Sciatic nerve (tissue), 2 donors: ENCODE results near the gene GBE1. TPM values are rescaled to one million over a fixed set of nuclear protein-coding genes. Genes with fewer than 3 reads are reported as not detected.

Source experiments
- ATAC-seq: fragments of 200-7000 bp; cut with Tn5 transposase; one replicate; pipeline ENCODE4 v1.9.1; 2020; ENCODE audit warnings: mild to moderate bottlenecking, moderate library complexity
- DNase-seq: peaks from one replicate; pipeline ENCODE4 v3.0.0-alpha.2; 2020; ENCODE audit warnings: low spot score
- intact Hi-C: fragments of 100-400 bp; cut with DNase I; formaldehyde crosslinking; loops from one replicate; pipeline ENCODE4 v1.14.2; 2022
- total RNA-seq: library from RNA; stranded (reverse); fragmentation: NEBNext Ultra II Directional; extraction: Animal tissue kit (Norgen Biotek cat#: 25700); gene quantifications from one replicate; pipeline ENCODE4 v1.2.1, GENCODE V29; 2021
- donor health status: DM: no; HTN: no; CAD: no.
- donor health status: DM: no; HTN: no; CAD: no.

Gene GBE1
- total RNA-seq, 1 donor from 2014 or later: 40.1 TPM

DNA sequence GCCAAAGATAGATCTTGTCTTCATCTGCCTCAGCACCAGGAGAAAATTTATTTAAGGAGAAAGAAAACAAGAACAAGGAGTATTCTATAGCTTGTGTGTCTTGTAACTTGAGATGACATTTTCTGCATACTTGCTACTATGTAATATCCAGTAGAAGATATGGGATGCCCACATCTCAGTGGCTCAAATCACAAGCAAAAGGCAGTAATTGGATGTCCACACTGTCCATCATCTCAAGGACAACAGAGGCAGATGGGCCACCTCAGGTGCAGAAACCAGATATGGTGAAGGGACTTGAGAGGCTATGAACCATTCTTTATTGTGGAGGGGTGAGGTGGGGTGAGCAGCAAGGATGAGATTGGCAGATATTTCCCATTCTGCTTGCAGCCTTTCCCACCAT is 309.0 kb downstream of the GBE1 start:
- DNase-seq (no peak), ATAC-seq (no peak)
- intact Hi-C loops: no loop called here

DNA sequence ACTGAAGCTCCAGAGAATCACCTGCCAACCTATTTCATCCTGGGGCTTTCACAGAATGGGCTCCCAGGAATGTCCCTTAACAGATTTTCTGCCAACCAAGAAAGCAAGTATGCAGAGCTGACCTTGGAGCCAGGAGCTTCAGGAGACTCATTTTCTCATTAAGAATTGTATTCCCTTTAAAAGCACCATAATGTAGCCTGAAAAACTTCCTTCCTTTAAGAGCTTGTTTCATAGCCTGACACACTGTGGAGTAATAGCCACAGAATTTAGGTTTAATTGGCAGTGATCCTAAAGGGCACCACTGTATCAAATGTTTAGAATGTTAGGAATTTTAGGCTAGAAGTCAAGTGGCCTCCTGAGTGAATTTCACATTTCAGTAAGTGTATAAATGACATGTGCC is 309.8 kb downstream of the GBE1 start:
- DNase-seq (no peak), ATAC-seq (no peak)
- intact Hi-C loops: no loop called here

DNA sequence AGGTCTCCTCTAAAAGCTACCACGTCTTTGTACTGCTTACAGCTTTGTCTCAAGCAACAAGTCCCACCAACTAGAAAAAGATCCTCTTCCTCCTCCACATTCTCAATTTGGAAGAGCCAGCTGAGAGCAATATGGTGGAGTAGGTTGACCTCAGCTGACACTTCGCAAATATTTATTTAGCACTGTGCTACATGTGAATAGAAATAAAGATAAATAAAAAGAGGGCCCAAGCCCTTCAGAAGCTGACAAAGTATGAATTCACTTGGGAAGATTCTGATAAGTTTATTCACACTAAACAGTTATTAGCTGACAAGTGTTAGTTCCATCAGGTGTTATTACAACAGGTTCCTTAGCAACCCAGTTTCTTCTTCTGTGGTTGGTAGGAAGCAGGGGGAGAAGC is 310.3 kb downstream of the GBE1 start:
- no peak for ATAC-seq
- no peak for DNase-seq
- intact Hi-C loops: no loop called here

DNA sequence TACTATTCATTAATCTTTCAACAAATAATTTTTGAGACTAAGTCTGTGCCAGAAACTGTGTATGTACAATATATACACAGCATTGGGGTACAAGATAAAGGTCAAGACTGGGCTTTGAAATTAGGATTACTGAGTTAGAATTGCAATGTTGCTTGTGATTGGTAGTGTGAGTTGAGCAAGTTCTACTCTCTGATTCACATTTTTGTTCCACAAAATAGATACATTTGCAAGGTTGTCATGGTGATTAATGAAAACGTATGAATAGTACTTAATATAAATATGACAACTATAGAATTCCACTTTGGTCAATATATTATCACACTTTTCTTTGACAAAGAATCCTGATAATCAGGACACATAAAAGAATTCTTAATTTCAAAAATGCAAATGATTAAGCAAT is 314.6 kb downstream of the GBE1 start:
- intact Hi-C loops: no loop called here
- ATAC-seq (no peak), DNase-seq (no peak)

DNA sequence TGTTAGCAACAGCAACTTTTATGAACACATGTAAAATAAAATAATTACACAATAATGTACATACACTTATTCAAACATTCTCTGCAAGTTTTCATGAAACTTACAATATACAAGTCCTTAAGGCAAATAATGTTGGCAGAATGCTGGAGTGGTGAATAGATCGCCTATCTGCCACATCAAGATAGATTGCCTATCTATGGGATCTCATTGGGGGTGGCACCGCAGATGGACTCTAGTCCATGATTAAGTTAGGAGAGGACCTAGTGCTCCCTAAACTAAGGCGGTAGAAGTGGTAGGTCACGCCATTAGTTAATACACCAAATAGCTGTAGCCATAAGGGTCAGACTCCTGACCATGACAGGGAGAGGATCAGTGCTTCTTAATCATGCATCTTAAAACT is 315.7 kb downstream of the GBE1 start:
- intact Hi-C loops: no loop called here
- ATAC-seq (no peak), DNase-seq (no peak)

DNA sequence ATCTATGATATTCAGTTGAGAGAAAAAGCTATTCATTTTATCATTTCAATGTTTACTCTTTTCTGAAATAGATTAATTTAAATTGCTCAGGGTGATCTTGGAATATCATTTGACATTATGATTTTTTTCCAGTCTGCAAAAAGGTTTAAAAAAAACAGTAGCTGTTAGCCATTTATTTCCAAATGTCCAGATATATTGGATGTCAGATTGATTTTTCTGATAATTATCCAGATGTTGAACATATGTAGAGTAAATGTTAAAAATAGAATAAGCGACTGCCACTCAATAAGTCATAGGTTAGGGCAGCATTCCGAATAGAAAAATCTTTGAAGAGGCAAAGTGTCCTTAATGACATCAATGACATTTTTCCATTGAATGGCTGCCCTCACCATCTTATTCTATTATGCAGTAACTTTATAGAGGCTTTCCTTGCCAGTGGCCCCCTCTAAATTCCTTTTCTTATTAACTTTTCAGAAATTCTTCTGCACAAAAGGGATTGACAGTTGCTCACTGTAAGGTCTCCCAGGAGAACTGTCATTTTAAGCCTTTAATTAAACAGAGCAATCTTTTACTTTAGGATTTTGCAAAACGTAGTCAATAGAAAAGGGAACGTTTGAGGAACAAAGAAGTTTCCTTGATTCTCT is 316.5 kb downstream of the GBE1 start:
- no peak for ATAC-seq
- intact Hi-C loops: no loop called here
- DNase-seq: no peak

DNA sequence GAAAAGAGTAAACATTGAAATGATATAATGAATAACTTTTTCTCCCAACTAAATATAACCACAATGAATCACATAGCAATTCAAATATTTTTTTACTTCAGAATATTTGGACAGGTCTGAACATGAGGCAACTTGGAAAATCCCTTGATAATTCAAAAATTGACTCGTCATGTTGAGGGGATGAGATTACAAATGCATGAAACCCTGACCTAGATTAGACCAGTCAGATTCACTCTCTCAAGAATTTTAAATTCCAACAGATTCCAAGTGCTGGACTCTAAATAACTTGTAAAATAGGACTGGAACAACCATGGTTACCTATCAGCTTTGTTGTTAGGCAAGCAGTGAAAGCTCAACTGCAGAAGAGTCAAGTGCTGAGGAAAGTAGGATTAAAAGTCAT is 317.5 kb downstream of the GBE1 start:
- DNase-seq (no peak), ATAC-seq (peak; percentile 92)

DNA sequence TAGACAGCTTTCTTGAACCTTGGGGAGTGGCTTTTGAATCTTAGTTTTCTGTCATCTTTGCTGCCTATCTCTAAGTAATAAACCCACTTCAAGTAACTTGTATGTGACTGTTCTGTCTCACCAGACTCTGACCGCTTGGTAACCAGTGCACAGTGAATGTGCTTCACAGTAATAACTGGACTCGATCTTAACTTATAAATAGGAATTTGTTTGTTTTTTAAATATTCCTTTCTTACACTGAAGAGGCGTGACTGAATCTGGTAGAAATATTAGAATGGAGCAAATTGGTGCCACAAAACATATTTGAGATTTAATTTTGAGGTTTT is 318.0 kb downstream of the GBE1 start:
- intact Hi-C loops: no loop called here
- DNase-seq: no peak
- no peak for ATAC-seq

More for the DNA sequence above, 317.5 kb downstream of the GBE1 start:
- intact Hi-C loops: no loop called here

DNA sequence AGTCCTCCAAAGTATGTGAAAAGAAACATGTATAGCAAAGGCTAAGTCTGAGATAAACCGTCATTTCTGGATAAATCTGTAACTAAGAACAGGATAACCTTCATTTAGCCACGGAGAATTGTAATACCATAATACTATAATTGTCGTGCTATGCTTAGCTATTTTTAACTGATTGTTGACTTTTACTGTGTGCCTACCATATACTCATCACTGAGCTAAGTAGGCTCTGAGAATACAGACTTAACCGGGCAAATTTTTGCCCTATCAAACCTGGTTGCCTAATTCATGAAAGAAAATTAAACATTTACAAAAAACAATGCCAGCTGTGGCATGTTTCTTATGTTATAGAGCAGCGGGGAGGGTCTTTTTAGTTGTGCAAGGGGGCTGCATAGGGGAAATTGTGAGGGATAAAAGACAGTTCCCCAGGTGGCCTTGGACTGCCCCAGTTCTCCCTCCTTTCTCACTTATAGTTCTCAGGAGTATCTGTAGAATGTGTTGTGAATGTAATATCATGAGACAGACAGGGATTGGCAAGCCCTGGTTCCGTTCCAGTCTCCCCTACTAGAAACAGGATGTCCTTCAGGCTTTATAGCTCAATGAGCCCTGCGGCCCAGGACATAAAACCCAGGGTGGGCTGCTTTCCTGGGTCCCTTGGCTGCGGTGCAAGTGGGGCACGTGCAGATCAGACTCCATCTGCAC is 318.5 kb downstream of the GBE1 start:
- DNase-seq (no peak), ATAC-seq (no peak)
- intact Hi-C loops: no loop called here

DNA sequence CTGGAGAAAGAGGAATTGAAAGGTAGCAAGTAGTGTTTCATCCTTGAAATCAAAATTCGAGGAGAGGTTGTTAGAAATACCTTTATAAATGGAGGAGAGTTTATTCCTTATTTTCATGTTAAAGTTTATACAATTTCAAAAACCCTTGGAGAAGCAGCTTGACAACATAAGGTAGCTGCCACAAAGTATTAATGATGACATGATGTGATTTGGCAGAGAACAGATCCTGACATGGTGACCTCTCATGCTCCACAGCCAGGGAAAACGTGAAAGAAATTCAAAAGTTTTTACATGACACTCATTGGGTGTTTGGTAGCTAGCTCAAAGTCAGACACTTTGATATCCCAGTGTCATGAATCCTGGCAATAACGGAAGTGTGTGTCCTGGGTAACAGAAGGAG is 320.8 kb downstream of the GBE1 start:
- intact Hi-C loops: no loop called here
- DNase-seq: no peak
- no peak for ATAC-seq
